Mesothelial cell of epicardium (in vitro differentiated cells): ENCODE data around the gene FGGY. TPM values are rescaled to one million over a fixed set of nuclear protein-coding genes. Genes with fewer than 3 reads are reported as not detected.

Source experiments
- DNase-seq, 2 experiments: peaks; one replicate each; pipeline ENCODE4 v3.0.0; 2021; ENCODE audit warnings: low spot score in 2 of 2; ENCODE audit not compliant: unreplicated experiment in 2 of 2
- H3K27ac Mint-ChIP-seq: 2 replicates; pipeline ENCODE4 v1.8.0; 2021; ENCODE audit warnings: mixed read lengths
- H3K27me3 Mint-ChIP-seq: 2 replicates; pipeline ENCODE4 v1.8.0; 2021; ENCODE audit warnings: low read depth, mixed read lengths
- H3K36me3 Mint-ChIP-seq: 2 replicates; pipeline ENCODE4 v1.8.0; 2021; ENCODE audit warnings: mixed read lengths
- H3K4me1 Mint-ChIP-seq: 2 replicates; pipeline ENCODE4 v1.8.0; 2021; ENCODE audit warnings: mixed read lengths
- H3K4me3 Mint-ChIP-seq: 2 replicates; pipeline ENCODE4 v1.8.0; 2021; ENCODE audit warnings: mild to moderate bottlenecking, moderate library complexity, mixed read lengths
- H3K9me3 Mint-ChIP-seq: 2 replicates; pipeline ENCODE4 v1.8.0; 2021; ENCODE audit warnings: mixed read lengths
- CTCF ChIP-seq: fragments of 200-600 bp; sonication (generic); IDR thresholded peaks from one replicate; pipeline ENCODE4 v1.5.0; 2021; ENCODE audit warnings: antibody characterized with exemption; ENCODE audit not compliant: unreplicated experiment
- total RNA-seq: library from RNA; stranded (reverse); gene quantifications from 3 replicates; pipeline ENCODE4 v1.2.1, GENCODE V29; 2021

FGGY gene
- total RNA-seq, 1 donor from 2014 or later, result 21.8 TPM

GRCh38 chr1:59716832-59717231 is 419.9 kb downstream of the FGGY start:
- Mint-ChIP-seq H3K4me3 (no peak overlapping the region), H3K4me1 (peaks cover 18% of the 10 kb centered on the region), H3K36me3 (peaks cover 3% of the 10 kb centered on the region), H3K9me3 (no peaks in the 10 kb centered on the region), H3K27me3 (no peaks in the 10 kb centered on the region), H3K27ac (no peak overlapping the region)
- DNase-seq, result no peak
- TF ChIP-seq CTCF, result no peak

- no peak overlapping the region for H3K27ac Mint-ChIP-seq
- DNase-seq, result no peak
- H3K36me3 Mint-ChIP-seq, result peaks cover 10% of the 10 kb centered on the region
- peaks cover 3% of the 10 kb centered on the region for H3K9me3 Mint-ChIP-seq
- no peak overlapping the region for H3K4me3 Mint-ChIP-seq
- H3K4me1 Mint-ChIP-seq, result peaks cover 18% of the 10 kb centered on the region
- no peaks in the 10 kb centered on the region for H3K27me3 Mint-ChIP-seq
- TF ChIP-seq CTCF, result peak; percentile 43
Measured at GRCh38 chr1:59718064-59718988, 421.4 kb downstream of the FGGY start.

GRCh38 chr1:59718989-59719360 is 422.1 kb downstream of the FGGY start:
- no peak overlapping the region for H3K27ac Mint-ChIP-seq
- peaks cover 10% of the 10 kb centered on the region for H3K36me3 Mint-ChIP-seq
- TF ChIP-seq CTCF, result no peak
- H3K27me3 Mint-ChIP-seq, result no peaks in the 10 kb centered on the region
- peaks cover 4% of the 10 kb centered on the region for H3K9me3 Mint-ChIP-seq
- no peak for DNase-seq
- peaks cover 18% of the 10 kb centered on the region for H3K4me1 Mint-ChIP-seq
- no peak overlapping the region for H3K4me3 Mint-ChIP-seq

- Mint-ChIP-seq H3K9me3 (peaks cover 10% of the 10 kb centered on the region), H3K27ac (peak overlapping the region; percentile 67), H3K4me3 (no peak overlapping the region), H3K27me3 (no peaks in the 10 kb centered on the region), H3K36me3 (peaks cover 17% of the 10 kb centered on the region), H3K4me1 (peaks cover 18% of the 10 kb centered on the region)
- TF ChIP-seq CTCF, result no peak
- DNase-seq, result no peak
Measured at GRCh38 chr1:59720326-59721115, 423.6 kb downstream of the FGGY start.

- peak overlapping the region; percentile 96 for H3K27ac Mint-ChIP-seq
- TF ChIP-seq CTCF, result no peak
- peaks cover 45% of the 10 kb centered on the region for H3K4me1 Mint-ChIP-seq
- DNase-seq, result no peak
- peaks cover 18% of the 10 kb centered on the region for H3K36me3 Mint-ChIP-seq
- no peaks in the 10 kb centered on the region for H3K27me3 Mint-ChIP-seq
- H3K9me3 Mint-ChIP-seq, result peaks cover 19% of the 10 kb centered on the region
- H3K4me3 Mint-ChIP-seq, result no peak overlapping the region
Measured at GRCh38 chr1:59730302-59730701, 433.4 kb downstream of the FGGY start.
